AML-193 (cell line): ENCODE data around the gene SORCS2.
"Not testable (repeated sequence)": the region's sequence is repeated elsewhere in the genome, so short reads cannot be mapped to it uniquely, and the experiment has no call there.

Experiments used
- DNase-seq, 2 experiments: peaks; one replicate each; lab custom pipeline; 2025; lab: John Stamatoyannopoulos, UW

SORCS2 gene

DNA sequence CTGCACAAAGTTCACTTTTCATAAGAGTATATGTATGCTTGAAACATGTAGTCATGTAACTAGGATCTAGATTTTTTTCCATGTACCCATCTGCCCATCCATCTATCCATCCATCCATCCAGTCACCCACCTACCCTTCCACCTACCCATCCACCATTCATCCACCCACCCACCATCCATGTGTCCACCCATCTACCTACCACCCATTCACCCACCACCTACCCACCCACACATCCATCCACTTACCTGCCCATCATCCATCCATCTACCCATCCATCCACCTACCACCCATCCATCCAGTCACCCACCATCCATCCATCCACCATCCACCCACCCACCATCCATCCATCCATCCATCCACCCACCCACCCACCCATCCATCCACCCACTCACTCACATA lies 364.2 kb downstream of the SORCS2 start:
- DNase-seq, result no peak

DNA sequence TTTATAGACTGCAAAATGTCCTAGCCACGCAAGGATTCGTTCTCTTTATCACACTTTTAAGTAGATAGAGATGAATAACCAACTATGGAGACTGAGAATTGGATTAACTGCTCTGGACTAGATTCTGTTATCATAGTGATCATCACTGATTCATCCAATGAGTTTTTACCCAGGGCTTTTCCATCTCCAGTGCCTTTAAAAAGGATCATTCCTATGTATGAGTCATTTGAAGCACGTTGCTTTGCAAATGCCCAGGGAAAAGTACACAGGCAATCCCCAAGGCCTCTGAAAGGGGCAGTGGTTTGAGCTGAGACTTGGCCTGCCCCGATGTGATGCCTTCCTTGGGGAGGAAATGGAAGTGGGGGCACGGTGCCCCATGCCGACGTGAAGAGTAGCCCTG lies 365.1 kb downstream of the SORCS2 start:
- no peak for DNase-seq

DNA sequence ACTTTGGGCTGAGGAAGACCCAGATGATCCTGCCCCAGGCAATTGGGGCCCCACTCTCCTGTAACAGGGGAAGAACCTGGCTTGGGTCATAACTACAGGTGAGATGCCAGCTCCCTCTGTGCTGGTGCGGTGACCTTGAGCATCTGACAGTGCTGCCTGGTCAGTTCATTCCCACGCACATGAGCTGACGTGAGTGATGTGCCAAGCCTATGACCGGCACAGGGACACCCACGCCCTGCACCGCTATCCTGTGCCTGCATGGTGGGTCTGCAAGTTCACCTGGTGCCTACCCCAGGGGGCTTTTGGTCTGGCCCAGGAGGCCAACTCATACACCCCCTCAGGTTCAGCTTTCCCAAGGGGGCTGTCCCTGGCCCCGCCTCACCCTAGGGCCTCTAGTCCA lies 366.1 kb downstream of the SORCS2 start:
- no peak for DNase-seq

DNA sequence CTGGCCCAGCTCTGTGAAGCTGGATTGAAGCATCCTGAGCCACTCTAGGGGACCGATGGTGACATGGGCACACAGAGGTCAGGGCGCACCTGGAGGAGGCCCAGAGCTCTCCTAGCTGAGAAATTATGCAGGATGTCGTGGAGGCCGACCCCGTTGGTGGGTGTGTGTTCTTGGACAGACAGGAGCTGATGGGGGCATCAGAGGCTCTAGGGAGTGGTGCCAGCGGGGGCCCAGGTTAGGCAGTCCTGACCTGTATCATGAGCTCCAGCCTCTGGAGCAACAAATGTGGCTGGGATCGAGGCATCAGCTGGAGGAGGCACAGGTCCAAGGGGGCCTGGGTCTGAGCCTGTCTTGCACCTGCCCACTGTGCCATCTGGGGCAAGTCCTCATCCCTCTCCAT lies 367.0 kb downstream of the SORCS2 start:
- no peak for DNase-seq

DNA sequence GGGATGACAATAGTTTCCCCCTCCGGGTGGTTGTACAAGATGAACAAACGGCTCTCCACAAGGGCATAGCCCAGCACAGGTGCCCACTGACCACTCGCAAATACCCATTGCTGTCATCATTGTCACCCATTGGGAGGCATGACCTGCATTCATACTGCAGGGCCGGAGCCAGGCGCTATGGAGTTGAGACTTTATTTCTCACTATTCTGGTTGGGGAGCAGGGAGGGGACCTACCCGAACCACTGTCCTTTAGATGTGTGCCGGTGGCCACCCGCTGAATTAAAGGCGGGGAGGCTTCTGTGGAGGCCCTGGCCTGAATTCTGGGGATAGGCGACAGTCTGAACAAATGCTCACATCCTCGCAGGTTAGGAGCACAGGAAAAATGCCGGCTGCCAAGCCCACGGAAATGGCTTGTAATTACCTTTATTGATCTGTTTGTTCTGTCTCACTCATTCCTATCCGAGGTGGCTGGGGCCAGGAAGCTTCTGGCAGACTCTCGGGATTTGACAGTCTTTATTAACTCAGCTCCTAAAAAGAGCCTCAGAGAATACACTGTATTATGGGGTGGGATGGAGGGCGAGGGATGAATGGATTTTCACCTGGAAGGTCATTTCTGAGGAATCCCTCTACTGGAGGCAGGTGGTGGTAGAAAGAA lies 367.5 kb downstream of the SORCS2 start:
- no peak for DNase-seq

DNA sequence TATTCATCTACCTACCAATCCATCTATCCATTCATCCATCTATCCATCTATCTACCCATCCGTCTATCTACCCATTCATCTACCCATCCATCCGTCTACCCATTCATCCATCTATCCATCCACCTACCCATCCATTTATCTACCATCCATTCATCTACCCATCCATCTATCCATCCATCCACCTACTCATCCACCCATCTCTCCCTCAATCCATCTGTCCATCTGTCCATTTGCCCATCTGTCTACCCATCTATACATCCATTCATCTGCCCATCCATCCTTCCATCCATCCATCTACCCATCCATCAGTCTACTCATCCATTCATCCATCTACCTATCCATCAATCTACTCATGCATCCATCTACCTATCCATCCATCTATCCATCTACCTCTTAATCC lies 369.2 kb downstream of the SORCS2 start:
- no peak for DNase-seq

DNA sequence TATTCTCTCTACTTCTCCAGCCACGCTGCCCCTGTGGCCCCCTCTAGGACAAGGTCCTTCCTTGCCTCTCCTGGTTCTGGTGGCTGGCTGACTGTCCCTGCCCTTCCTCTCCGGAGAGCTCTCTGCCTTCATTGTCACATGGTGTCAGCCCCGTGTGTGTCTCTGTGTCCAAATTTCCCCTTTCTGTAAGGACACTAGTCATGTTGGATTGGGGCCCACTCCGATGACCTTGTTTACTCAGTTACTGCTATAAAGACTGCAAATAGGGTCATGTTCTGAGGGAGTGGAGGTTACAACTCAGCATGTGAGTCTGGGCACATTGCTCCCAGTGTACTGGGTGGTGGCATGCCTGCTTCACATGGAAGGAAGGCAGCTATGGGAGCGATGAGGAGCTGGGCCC lies 371.9 kb downstream of the SORCS2 start:
- DNase-seq, result no peak

DNA sequence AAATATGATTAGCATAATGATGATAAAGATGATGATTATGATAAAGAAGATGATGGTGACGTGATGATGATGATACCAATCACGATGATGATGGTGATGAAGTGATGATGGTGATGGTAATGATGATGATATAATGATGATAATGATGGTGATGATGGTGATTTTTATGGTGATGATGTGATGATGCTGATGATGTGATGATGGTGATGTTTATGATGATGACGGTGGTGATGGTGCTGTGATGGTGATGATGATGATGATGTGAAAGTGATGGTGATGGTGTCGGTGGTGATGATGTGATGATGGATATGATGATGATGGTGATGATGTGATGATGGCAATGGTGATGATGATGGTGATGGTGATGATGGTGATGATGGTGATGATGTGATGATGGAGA lies 373.1 kb downstream of the SORCS2 start:
- no peak for DNase-seq

DNA sequence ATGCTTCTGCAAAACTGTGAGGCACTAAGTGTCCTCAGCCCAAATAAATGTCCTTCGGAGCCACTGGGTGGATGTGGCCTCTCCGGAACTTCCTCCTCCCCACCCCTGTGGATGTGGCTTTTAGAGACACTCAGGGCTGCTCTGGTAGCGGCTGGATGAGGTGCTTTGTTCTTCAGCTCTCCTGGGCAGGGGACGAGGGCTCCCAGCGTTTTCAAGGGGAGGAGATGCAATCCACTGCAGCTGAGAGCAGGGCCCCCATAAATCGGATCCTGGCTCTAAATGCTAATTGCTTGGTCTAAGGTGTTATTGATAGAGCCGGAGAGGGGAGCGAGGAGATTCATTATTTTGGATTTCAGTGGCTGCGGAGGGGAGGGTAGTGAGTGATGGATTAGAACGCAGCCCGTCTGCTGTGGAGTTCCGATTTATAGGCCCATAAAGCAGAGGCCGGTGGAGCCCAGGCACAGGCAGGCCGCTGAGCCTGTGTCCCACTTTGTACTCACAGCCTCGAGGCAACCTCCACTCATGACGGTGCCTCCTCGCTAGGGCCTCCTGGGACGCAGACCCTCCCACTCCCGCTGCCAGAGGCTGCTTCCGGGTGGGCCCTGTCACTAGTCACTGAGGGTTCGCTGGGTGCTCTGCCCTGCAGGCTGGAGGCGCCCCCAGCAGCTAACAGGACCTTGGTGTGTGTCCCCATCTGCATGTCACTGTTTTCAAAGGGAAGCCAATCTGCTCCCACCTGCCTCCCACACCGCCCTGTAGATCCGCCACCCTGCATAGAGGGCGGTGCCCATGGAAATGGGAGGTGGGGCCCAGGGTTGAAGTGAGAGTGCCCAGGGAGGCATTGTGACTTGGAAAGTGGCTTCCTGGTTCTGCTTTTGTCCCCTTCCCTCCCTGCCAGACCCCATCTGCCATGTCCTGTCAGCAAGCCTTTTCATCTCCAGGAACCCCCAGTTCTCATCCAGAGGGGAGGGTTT lies 377.8 kb downstream of the SORCS2 start:
- DNase-seq, result no peak

DNA sequence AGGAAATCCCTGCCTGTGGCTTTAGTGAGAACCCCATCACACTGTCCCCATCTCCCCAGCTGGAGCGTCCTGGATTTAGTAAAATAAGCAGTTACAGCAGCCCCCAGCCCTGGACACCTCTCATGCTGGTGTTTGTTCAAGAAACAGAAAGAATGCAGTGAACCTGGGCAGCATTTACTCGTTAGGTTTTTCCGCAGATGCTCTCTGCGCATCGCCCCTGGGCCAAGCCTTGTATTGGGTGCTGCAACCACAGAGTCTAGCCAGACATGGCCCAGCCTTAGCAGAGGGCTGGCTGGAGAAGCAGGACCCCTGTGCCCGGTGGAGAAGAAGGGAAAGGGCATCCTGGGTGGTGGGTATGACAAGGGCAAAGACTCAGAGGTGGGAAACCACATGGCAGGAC lies 378.7 kb downstream of the SORCS2 start:
- DNase-seq, result no peak

DNA sequence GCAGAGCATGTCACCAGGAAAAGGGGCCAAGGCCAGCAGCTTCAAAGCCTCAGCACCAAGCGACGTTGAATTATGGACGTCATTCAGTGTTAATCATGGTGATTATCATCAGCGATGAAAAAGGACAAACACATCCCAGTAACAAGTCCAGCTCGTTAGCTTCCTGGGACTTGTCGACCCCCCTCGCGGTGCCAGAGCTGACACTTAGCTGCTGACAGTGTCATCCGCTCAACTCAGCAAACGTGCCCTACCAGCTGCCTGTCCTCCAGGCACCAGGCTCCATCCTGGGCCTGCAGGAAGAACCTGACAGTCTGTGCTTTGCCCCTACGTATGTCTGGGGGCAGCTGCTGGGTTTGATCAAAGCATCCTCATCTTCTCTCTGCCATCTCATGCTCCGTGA lies 379.4 kb downstream of the SORCS2 start:
- DNase-seq, result no peak

DNA sequence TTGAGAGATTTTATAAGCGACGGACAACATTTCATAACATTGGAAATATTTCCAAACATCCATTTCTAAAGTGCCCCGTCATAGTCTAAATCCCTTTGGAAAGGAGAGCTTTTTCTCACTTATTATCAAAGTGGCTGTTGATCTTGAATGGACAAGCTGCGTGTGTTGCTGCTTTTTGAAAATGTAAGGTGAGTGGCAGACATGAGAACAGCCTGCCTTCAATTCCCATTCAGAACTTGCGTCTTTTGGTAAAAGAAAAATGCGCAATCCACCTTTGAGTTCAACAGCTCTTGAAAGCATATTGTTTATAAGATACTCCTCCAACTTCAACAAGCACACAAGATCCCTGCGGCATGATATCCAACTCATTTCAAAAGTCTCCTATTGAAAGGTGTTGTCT lies 380.6 kb downstream of the SORCS2 start:
- DNase-seq, result no peak

DNA sequence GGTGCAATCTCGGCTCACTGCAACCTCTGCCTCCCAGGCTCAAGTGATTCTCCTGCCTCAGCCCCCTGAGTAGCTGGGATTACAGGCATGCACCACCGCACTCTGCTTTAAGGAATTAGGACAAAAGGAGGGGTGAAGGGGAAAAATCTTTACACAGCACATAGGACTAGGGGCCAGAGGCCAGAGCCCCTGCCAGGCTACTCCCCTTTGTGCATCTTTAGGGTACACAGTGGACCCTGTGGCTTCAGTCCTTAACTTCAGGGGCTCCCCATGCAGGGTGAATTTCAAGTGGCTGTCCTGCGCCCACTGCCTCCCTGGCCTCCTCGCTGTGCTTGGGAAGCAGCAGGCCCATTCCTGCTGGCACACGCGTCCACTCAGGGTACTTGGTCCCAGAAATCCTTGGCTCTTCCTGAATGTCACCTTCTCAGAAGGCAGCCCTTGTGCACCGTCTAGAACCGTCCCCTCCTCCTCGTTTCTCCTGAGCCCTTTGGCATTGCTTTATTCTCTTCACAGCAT lies 381.3 kb downstream of the SORCS2 start:
- DNase-seq, result no peak

DNA sequence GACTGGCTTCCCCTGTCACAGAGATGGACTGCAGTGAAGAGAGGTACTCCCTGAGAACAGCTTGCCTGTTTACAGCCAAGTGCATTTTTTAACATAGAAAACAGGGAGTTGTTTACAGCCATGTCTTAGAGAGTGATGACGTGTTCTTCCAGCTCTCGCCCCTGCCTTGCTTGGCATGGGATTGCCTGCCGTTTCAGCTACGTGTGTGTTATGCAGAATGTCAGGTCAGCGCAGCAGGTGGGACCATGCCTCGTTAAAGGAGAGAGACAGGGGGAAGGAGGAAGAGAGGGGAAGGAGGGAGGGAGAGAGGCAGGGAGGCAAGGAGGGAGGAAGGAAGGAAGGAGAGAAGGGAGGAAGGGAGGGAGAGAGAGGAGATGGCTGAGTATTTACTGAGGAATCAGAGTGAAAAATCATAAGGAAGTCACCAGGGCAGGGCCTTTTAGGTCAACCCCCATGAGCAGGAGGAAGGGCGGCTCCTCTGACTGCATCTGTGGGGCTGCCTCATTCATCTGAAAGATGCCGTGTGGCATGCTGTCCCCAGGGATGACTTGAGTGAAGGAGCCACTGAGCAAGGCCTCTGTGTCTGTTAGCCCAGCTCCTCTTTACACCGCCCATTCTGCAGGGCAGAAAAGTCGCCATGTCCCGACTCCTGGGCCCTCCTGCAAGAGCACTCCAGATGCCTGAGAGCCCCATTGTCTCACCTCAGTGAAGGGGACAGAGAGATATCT lies 382.1 kb downstream of the SORCS2 start:
- no peak for DNase-seq

DNA sequence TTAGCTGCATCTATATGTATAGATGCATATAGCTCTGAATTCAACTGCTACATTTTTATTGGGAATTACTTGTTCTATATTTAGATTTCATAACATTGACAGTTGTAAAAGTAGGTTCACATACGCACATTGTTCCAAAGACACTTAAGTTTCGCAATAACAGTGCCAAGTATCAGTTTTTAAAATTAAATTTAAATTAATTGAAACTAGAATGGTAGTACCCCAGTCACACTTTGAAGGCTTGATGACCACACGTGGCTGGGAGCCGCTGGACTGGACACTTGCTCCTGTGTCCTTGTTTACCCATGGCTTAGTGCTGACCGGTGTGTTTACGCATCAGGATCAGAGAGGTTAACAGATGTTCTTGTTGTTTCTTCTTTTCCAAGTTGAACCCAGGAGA lies 383.1 kb downstream of the SORCS2 start:
- no peak for DNase-seq

DNA sequence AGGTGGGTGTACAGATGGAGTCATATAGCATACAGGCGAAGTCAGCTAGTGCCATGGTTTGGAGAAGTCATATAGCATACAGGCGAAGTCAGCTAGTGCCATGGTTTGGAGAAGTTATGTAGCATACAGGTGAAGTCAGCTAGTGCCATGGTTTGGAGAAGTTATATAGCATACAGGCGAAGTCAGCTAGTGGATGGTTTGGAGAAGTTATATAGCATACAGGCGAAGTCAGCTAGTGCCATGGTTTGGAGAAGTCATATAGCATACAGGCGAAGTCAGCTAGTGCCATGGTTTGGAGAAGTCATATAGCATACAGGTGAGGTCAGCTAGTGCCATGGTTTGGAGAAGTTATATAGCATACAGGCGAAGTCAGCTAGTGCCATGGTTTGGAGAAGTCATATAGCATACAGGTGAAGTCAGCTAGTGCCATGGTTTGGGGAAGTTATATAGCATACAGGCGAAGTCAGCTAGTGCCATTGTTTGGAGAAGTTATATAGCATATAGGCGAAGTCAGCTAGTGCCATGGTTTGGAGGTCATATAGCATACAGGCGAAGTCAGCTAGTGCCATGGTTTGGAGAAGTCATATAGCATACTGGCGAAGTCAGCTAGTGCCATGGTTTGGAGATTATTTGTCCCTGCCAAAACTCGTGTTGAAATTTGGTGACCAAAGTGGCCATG lies 385.2 kb downstream of the SORCS2 start:
- DNase-seq, result not testable (repeated sequence)

DNA sequence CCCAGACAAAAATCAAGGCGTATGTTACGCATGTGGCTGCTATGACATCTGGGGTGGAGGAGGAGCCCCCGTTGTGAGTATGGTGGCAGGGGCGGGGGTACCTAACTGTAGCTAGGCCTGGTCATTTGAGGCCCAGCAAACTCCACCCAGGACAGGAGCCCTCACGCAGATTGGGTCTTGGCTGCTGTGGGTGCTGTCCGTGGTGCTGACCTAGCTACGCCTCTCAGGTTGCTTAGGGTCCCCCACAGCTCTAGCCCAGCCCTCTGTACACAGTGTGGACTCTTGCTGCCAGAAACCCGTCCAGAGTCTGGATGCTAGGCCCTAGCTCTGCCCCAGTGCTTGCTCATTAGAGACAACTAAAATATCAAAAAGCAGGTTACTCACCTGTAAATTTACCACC lies 389.1 kb downstream of the SORCS2 start:
- DNase-seq, result no peak

DNA sequence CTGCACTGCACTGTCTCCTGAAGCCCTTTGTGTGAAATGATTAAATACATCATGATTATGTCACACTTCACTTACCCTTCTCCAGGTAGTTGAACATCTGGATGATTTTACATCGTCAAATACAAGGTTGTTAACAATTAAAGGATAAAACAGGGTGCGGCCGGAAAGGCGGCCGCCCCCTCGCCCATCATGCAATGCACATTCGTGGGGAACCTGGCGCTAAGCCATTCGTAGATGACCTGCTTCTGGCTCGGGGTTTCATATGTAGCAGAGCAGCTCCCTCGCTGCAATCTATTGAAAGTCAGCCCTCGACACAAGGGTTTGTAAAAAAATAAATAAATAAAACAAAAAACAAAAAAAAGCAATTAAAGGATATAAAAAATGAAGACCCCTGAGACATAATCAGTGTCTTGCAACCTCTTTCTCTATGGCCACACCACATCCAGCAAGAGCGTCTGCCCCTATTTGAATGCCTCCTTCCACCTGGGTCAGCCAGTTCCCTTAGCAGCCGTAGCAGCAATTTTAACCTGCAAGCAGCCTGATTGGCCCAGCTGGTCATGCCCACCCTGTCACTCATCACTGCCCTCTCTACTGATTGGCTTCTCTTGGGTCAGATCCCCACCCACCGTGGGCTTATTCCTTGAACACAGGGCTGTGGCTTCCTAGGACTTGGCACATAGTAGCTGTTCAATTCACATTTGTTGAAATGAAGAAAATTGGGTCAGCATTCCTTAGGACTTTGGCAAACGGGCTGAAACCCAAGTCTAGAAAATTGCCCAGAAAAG lies 390.2 kb downstream of the SORCS2 start:
- DNase-seq, result no peak

DNA sequence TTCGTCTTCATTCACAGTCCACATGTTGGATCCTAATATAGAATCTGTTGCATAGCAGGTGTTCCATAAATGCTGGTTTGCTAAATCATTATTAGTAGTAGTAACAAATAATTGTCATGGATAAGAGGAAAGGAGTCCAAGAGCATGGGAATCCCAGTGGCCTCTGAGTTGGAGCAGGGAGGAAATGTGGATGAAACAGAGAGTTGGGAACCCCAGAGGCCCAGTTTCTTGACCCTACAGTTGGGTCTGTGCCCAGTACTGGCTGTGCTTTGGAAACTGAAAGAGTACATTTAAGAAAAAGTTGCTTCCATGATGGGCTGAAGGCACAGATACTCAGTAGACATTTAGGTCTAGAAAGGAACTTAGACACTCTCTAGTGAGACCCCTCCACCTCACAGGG lies 391.8 kb downstream of the SORCS2 start:
- DNase-seq, result no peak

DNA sequence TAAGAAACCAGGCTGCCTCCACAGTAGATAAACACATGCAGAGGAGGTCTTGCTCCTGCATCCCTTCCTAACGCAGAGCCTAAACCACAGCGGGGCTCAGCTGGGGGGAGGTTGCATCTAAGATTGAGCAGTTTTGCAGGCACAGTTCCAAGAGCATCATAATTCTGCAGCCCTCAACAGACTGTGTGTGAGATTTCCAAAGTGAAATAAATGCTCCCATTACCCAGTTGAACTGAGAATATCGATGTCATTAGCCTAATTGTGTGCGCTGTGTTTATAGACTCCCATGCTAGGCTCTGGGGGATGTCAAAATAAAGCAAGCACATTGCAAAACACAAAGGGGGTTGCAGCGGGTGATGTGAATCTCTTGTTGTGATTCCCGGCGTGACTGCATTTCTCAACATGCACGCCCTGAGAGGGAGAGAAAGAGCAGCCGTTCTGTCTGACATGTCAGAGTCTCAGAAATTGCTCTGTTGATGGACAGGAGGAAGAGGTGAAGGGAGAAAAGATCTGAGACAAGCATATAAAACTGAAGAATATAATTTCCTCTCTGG lies 392.3 kb downstream of the SORCS2 start:
- no peak for DNase-seq

DNA sequence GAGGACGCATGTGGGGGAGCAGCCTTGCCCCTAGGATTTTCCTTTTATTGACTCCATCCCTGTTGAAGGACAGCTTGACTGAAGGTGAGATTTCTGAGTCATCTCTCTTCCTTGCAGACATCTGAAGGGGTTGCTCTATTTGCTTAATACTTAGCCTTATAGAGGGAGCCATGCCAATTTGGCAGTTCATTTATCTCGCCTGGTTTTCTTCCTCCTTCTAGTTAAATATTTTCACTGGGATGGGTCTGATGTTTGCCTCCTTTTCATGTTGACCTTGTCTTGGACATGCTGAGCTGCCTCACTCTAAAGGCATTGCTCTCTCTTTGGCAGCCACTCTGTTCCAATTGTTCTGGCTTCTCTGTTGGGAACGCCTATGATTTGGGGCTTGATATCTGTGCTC lies 393.4 kb downstream of the SORCS2 start:
- DNase-seq, result no peak
